NCI-H2107 (cell line): ENCODE results near the gene MTCL1.

ENCODE experiments used
- DNase-seq: peaks from one replicate; lab custom pipeline; 2025; lab: John Stamatoyannopoulos, UW

Gene MTCL1

GRCh38 chr18:8705238-8705960 lies at the start of gene MTCL1:
Gene MTCL1 (plus strand): TSS chr18:8705556. CDS start chr18:8705661, 105 bp downstream.
- DNase-seq: no peak

GRCh38 chr18:8656232-8656631 lies 49.1 kb upstream of the MTCL1 start:
- no peak for DNase-seq

DNA sequence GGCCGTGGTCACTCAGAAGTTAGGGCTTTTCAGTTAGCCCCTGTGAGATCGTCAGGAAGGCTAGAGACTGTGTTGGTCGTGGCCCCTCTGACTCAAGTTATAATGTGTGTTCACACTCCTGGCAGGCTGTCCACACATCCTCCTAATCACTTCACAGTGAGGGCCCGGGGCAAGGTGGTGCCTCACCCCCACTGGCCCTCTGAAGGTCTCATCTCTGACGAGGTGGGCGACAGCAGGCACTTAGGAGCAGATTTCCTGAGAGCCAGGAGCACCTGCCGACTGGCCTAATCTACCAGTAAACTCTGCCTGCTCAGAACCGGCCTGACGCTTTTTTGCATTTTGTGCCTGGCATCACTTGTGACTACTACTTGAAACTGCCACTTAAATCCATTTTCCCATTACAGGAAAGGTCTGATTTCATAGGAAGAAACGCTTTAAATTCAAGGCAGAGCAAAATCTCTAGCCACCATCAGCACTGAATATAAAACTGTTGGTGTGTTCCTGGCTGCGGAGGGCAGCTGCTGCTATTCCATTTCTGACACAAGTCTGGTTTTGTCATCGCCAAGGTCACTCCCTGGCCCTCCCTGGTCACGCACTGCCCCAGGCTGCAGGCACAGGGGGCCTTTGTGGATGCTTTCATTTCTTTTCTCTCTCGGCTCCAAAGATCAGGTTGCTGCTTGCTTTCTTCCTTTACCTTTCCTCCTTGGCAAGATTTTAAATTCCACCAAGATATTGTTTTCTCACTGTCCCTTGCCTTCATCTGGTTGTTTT lies 48.1 kb upstream of the MTCL1 start:
- no peak for DNase-seq

DNA sequence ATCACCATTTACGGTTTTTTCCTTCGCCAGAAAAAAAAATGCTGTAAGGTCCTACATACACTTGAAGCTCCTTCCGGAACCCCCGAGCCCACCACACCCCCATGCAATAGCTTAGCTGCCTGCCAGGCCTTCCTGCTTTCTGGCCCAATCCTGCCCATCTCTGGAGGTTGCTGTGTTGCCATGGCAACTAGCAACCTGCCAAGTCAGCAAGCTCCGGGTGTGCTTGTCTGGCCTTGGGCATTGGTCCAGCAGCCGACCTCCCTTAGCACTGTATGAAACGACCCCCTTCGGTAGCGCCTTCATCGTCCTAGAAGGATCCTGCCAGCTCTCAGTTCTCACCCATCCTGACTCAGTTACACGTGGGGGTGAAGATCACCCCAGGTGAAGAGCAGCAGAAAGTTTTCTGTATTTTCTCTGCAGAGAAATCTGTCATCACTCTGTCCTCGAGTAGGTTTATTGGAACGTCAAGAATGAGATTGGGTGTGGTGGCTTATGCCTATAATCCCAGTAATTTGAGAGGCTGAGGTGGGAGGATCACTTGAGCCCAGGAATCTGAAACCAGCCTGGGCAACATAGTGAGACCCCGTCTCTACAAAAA lies 47.4 kb upstream of the MTCL1 start:
- no peak for DNase-seq

GRCh38 chr18:8658858-8659485 lies 46.4 kb upstream of the MTCL1 start:
- DNase-seq: no peak

- DNase-seq: no peak
These were observed 45.6 kb upstream of the MTCL1 start for GRCh38 chr18:8659609-8660242.

GRCh38 chr18:8660316-8660715 lies 45.0 kb upstream of the MTCL1 start:
- DNase-seq: no peak

DNA sequence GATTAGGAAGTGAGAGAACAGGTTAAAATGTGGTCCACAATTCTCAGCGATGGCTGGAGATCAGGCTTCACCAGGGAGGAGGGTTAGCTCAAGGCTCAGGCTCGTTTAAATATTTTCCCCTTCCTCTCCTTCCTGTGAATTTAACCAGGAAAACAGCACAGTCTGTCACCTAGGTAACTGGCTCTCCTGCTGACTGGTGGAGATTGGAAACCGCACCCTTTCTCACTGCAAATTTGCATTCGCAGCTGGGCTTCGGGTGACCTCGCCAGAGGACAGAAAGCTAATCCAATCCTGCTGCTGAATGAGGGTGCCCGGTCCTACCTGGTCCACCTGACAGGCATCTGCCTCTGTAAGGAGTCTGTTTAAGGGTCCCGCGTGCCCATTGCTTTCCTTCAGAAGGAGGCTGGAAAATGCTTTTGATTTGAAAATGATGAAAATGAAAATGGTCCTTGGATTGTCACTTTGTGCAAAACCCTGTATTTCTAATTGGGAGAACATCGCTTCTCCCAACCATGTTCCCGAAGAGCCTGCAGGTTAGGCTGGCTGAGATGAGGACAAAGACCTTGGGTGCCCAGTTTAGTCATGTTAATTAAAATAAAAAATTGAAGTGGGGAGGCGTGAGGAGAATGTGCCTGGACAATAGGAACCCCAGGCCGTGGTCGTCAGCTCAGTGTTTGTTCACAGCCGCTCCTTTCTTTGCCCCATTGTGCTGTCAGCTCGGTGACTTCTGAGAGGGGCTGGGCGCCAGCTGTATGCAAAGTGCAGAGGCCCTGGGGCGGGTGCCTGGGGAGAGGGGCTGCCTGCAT lies 43.4 kb upstream of the MTCL1 start:
- DNase-seq: peak; percentile 35

DNA sequence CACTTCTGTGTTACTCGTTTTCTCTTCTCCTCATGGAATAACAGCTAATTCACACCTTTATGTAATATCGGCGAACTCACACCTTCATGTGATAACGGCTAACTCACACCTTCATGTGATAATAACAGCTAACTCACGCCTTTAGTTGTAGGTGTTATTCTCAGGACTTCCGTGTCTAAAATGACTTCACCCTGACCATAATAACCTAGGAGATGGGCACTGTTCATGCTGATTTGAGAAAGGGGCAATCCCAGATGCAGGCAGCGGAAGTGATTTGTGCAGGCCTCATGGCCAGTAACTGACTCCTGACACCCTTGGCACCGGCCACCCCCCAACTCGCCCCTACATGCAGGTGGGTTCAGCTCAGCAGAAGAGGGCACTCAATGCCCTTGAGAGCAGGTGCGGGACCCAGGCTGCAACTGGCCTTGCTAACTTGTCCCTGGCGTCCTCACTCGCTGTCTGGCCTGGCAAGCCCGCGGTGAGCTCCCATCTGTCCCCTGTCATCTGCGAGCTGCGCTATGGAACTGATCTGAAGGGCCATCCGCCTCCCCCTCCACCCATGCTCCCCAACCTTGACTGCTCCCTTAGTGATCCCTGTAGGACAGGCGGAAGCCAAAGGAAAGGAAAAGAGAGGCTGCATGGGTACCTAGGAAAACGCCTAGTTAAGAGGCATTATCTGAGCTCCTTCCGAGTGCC lies 42.6 kb upstream of the MTCL1 start:
- DNase-seq: no peak

DNA sequence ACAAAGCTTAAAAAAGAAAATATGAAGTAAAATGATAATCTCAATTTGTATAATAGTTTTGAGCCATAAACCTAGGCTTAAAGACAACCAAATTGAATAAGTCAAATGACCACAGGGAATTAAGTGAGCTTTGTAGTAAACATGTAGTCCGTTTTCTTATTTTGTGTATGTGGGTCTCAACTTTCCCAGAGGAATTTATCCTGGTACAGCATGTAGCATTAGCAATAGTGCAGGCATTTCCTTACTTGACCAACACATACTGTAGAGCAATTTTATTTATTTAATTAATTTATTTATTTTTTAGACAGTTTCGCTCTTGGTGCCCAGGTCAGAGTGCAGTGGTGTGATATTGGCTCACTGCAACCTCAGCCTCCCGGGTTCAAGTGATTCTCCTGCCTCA lies 37.5 kb upstream of the MTCL1 start:
- DNase-seq: no peak

GRCh38 chr18:8668381-8668780 lies 37.0 kb upstream of the MTCL1 start:
- no peak for DNase-seq

GRCh38 chr18:8669571-8669970 lies 35.8 kb upstream of the MTCL1 start:
- DNase-seq: no peak

- DNase-seq: no peak
These were observed 31.8 kb upstream of the MTCL1 start for GRCh38 chr18:8673256-8674209.

DNA sequence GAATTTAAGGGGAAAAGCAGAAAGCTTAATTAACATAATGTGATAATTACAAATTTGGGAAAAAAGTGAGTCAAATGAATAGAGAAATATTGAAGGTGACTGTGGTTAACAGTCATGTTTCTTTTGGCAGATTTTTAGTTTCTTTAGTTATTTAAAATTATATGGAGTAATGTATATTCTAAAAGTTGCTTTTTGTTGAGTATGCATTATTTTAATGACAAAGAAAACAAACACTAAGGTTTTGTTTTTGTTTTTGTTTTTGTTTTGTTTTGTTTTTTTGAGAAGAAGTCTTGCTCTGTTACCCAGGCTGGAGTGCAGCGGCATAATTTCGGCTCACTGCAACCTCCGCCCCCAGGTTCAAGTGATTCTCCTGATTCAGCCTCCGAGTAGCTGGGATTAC lies 30.3 kb upstream of the MTCL1 start:
- DNase-seq: no peak

DNA sequence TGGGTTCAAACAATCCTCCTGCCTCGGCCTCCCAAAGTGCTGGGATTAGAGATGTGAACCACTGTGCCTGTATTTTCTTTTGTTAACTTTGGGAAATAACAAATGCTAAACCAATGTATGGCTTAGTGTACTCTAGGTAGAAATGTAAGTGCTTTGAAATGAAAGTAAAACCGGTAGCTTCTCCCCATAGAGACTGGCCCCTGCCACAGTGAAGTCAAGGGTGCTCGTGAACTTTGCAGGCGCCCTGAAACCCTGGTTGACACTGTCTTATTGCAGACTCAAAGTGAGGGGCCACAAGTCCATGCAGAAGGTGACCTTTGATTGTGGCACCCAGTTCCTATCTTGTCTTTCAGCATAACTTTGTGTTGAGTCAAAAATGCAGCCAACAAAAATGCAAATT lies 24.2 kb upstream of the MTCL1 start:
- no peak for DNase-seq

DNA sequence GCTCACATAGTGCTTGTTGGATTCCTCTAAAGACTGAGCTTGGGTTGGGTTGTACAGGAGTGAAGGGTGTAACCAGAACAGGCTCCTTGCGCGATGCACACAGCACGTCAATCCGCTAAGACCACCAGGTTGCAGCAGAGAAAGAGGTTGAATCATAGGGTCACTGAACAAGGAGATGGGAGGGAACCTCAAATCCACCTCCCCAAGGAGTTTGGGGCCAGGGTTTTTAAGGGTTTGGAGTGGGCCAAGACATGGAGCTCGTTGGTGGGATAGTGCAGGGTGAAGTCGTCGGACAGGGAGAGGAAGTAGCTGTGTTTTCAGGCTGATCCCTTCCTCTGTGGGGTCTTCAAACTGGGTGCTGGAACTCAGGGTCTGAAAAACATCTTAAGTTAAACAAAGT lies 20.8 kb upstream of the MTCL1 start:
- no peak for DNase-seq

DNA sequence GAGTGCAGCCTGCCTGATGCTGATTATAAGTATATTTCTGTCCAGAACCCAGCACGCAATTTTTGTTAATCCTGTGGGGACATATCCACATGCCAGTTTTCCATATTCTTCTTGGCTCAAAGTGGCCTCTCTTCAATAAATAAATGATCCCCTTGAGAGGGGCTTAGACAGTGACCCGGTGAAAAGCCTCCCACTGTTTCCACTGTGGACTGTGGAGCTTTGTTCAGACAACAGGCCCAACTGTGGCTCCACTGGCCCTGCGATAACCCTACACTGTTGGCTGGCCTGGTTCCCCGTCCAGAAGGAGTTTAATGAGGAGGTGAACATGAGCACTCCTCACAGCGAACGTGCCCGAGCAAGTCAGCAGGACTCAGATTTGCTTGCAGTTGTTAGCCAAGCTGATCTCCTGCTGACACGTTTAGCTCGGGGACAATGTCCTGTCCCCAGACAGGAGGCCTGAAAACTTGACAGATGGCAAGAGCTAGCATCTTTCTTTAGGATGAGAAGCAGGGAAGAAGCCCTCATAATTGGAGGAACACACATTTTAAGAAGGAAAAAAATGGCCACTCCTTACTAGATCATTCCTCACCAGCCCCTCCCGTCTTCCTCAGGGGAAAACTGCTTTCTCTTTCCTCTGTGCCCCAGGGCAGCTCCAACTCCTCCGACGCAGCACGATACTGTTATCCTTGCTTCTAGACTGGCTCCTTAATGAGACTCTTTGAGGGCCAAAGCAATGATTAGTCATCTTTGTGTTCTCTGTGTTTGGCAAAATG lies 20.0 kb upstream of the MTCL1 start:
- DNase-seq: no peak

DNA sequence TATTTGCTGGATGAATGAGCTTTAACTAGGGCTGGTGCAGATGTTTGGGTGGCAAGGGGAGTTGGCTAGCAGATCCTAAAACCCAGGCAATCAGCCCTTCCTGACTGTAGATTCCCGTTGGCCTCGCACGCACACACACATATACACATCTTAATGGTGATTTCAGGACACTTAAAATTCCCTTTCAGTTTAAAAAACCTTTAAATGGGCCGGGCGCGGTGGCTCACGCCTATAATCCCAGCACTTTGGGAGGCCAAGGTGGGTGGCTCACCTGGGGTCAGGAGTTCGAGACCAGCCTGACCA lies 19.5 kb upstream of the MTCL1 start:
- no peak for DNase-seq

DNA sequence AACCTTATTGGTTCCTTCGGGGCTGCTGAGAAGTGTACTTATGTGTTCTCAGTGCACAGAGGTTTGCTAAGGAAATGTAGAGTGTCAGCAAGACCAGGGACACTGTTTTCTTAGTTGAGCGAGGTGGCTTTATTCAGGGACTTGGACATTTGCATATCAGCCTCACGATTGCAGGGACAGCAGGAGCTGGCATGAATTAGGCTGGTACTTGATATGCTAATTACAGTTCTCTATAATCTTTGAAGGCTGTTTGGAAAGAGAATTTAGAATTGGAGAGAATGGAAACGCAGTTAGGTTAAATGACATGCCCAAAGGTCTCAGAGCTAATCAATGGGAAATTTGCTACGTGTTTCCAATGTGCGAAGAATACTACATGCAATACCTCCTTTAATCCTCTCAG lies 18.7 kb upstream of the MTCL1 start:
- DNase-seq: no peak
